Activated CD8-positive, alpha-beta memory T cell treated with anti-CD3 and anti-CD28 coated beads, Interleukin-2, amount 50 U/mL, for 24 hours (primary cell): ENCODE data around the gene ING5.
"Not testable (repeated sequence)": the region's sequence is repeated elsewhere in the genome, so short reads cannot be mapped to it uniquely, and the experiment has no call there.

Experiments used
- DNase-seq: peaks from one replicate; pipeline ENCODE4 v3.0.0-alpha.2; 2020; ENCODE audit errors: extremely low read depth

Gene ING5

GRCh38 chr2:241706537-241706936 lies 4.7 kb downstream of the ING5 start:
- no peak for DNase-seq

- no peak for DNase-seq
Observed at GRCh38 chr2:241708879-241709278, 7.0 kb downstream of the ING5 start.

GRCh38 chr2:241719093-241719492 lies 17.3 kb downstream of the ING5 start:
- no peak for DNase-seq

GRCh38 chr2:241720099-241720498 lies 18.3 kb downstream of the ING5 start:
- DNase-seq: no peak

- DNase-seq: no peak
Observed at GRCh38 chr2:241720560-241720959, 18.7 kb downstream of the ING5 start.

GRCh38 chr2:241721852-241722251 lies 20.0 kb downstream of the ING5 start:
- DNase-seq: no peak

GRCh38 chr2:241722896-241723454 lies 21.1 kb downstream of the ING5 start:
- no peak for DNase-seq

- DNase-seq: no peak
Observed at GRCh38 chr2:241724259-241724974, 22.6 kb downstream of the ING5 start.

- DNase-seq: no peak
Observed at GRCh38 chr2:241724975-241725870, 23.4 kb downstream of the ING5 start.

- no peak for DNase-seq
Observed at GRCh38 chr2:241726459-241726858, 24.6 kb downstream of the ING5 start.

- DNase-seq: no peak
Observed at GRCh38 chr2:241728000-241728399, 26.2 kb downstream of the ING5 start.

- no peak for DNase-seq
Observed at GRCh38 chr2:241728627-241729026, 26.8 kb downstream of the ING5 start.

GRCh38 chr2:241729868-241730267 lies 28.0 kb downstream of the ING5 start:
- DNase-seq: no peak

- DNase-seq: no peak
Observed at GRCh38 chr2:241730671-241731293, 28.9 kb downstream of the ING5 start.

GRCh38 chr2:241732513-241733186 lies 30.8 kb downstream of the ING5 start:
- not testable (repeated sequence) for DNase-seq

- no peak for DNase-seq
Observed at GRCh38 chr2:241733391-241734207, 31.8 kb downstream of the ING5 start.

- no peak for DNase-seq
Observed at GRCh38 chr2:241734208-241734466, 32.3 kb downstream of the ING5 start.

- peak; percentile 81 for DNase-seq
Observed at GRCh38 chr2:241734467-241735208, 32.8 kb downstream of the ING5 start, which contains the start of gene D2HGDH. D2HGDH (plus strand) TSS chr2:241734630; CDS start chr2:241735225, 595 bp downstream.

GRCh38 chr2:241736111-241736510 lies 34.3 kb downstream of the ING5 start:
- no peak for DNase-seq

- DNase-seq: no peak
Observed at GRCh38 chr2:241738040-241738686, 36.3 kb downstream of the ING5 start.
